ENCODE measurements around the gene SLC1A4.

DNA sequence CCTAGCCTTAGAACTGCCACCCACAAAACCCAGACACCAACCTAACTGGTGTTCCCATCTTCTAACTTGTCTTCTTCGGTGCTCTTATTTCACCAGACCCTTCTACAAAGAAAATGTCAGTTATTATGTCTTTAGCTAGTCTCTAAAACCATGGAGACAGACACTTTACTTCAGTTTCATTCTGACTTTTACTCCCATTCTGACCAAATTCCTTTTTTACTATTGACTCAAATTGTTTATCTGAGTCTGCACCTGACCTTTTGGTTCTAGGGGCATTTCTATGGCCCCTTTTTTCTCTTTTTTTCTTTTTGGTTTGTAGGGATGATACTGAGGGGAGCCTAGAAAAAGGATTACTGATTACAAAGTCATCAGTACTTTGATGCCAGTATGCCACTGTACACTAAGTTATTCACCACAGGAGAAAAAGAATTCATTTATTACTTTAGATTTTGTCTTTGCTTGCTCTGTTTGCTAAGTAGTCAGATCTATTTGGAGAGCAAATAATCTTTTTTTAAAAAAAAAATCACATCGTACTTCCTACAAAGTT, 6.8 kb upstream of the SLC1A4 start:
- TF ChIP-seq, protein P1, sequence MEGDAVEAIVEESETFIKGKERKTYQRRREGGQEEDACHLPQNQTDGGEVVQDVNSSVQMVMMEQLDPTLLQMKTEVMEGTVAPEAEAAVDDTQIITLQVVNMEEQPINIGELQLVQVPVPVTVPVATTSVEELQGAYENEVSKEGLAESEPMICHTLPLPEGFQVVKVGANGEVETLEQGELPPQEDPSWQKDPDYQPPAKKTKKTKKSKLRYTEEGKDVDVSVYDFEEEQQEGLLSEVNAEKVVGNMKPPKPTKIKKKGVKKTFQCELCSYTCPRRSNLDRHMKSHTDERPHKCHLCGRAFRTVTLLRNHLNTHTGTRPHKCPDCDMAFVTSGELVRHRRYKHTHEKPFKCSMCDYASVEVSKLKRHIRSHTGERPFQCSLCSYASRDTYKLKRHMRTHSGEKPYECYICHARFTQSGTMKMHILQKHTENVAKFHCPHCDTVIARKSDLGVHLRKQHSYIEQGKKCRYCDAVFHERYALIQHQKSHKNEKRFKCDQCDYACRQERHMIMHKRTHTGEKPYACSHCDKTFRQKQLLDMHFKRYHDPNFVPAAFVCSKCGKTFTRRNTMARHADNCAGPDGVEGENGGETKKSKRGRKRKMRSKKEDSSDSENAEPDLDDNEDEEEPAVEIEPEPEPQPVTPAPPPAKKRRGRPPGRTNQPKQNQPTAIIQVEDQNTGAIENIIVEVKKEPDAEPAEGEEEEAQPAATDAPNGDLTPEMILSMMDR (IDR thresholded peaks at IDR 0.05; ENCODE audit: insufficient read depth, low read depth, low read length) = no peak
- no peak for TF ChIP-seq EZH2 (IDR thresholded peaks at IDR 0.05; ENCODE audit: insufficient read depth, low read length)
